ENCODE results near the gene TNIK.

TNIK gene

DNA sequence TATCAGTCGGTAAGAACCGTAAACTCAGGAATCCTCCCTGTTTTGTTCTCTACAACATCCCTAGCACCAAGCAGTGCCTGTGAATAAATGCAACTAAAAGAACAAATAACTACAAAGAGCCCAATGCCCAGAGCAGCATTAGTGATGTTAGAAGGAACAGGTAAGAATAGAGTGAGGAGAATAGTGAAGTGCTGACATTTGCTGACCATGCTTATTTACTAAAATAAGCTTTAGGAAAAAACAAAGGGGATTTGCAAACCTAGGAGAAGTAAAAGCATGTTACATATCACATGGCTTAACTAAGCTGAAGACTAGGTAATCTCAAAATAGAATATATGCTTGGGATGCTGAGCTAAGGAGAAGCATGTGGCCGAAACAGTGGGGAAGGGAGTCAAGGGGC lies 247.6 kb downstream of the TNIK start:
- no peak overlapping the region for H3K9ac ChIP-seq (ENCODE audit: low read length)
- no peaks in the 10 kb centered on the region for H3K4me1 ChIP-seq (ENCODE audit: insufficient read depth, low read length, severe bottlenecking)
- no peaks in the 10 kb centered on the region for H3K36me3 ChIP-seq (ENCODE audit: insufficient read depth, low read length)
- TF ChIP-seq CTCF (IDR thresholded peaks at IDR 0.05; ENCODE audit: low read length) (no peak), EZH2 (IDR thresholded peaks at IDR 0.05; ENCODE audit: borderline replicate concordance, low read length) (no peak)
- H3K4me2 ChIP-seq (ENCODE audit: low read length): no peak overlapping the region
- H3K27me3 ChIP-seq (ENCODE audit: insufficient read depth, low read length): no peaks in the 10 kb centered on the region
- no peaks in the 10 kb centered on the region for H3K9me3 ChIP-seq (ENCODE audit: low read length)
- H3K4me3 ChIP-seq (ENCODE audit: low read depth, low read length, poor library complexity, severe bottlenecking): no peak overlapping the region
- H3K9me2 ChIP-seq (ENCODE audit: low read depth, low read length): no peaks in the 10 kb centered on the region
- H3K27ac ChIP-seq (ENCODE audit: low read depth, low read length, poor library complexity, severe bottlenecking): no peak overlapping the region
- no peaks in the 10 kb centered on the region for H4K20me1 ChIP-seq (ENCODE audit: insufficient read depth, low read length)
- H2AFZ ChIP-seq (ENCODE audit: low read length): no peak overlapping the region
- no peaks in the 10 kb centered on the region for H3K79me2 ChIP-seq (ENCODE audit: insufficient read depth, low read length)
- H3F3A ChIP-seq (ENCODE audit: insufficient read depth, low read length): no peaks in the 10 kb centered on the region

GRCh38 chr3:171206283-171206682 lies 253.9 kb downstream of the TNIK start:
- Histone ChIP-seq H3K4me1 (ENCODE audit: insufficient read depth, low read length, severe bottlenecking) (no peaks in the 10 kb centered on the region), H3K4me2 (ENCODE audit: low read length) (no peak overlapping the region), H3K9ac (ENCODE audit: low read length) (no peak overlapping the region), H3K79me2 (ENCODE audit: insufficient read depth, low read length) (no peaks in the 10 kb centered on the region), H3K27ac (ENCODE audit: low read depth, low read length, poor library complexity, severe bottlenecking) (no peak overlapping the region), H3K9me2 (ENCODE audit: low read depth, low read length) (no peaks in the 10 kb centered on the region), H3K27me3 (ENCODE audit: insufficient read depth, low read length) (no peaks in the 10 kb centered on the region), H3F3A (ENCODE audit: insufficient read depth, low read length) (no peaks in the 10 kb centered on the region), H4K20me1 (ENCODE audit: insufficient read depth, low read length) (no peaks in the 10 kb centered on the region), H3K9me3 (ENCODE audit: low read length) (no peaks in the 10 kb centered on the region), H2AFZ (ENCODE audit: low read length) (no peak overlapping the region), H3K36me3 (ENCODE audit: insufficient read depth, low read length) (no peaks in the 10 kb centered on the region), H3K4me3 (ENCODE audit: low read depth, low read length, poor library complexity, severe bottlenecking) (no peak overlapping the region)
- TF ChIP-seq EZH2 (IDR thresholded peaks at IDR 0.05; ENCODE audit: borderline replicate concordance, low read length) (no peak), CTCF (IDR thresholded peaks at IDR 0.05; ENCODE audit: low read length) (no peak)

DNA sequence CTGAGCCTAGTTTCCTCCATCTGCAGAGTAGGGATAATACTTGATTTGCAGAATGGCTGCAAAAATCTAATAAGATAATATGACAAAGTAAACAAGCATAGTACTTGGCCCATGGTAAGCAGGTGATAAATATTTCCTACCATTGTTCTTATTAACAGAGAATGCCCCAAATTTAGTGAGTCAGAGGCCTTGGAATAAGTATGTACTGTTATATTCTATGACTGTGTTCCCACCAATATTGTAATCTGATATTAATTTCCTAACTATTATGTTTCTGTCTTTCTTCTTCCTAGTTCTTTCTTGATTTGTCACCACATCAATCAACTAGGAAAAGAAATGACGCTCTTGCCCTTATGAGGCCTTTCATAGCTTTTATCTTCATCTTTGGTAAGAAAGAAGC lies 255.3 kb downstream of the TNIK start:
- Histone ChIP-seq H3K27ac (ENCODE audit: low read depth, low read length, poor library complexity, severe bottlenecking) (no peak overlapping the region), H3K9me2 (ENCODE audit: low read depth, low read length) (no peaks in the 10 kb centered on the region), H3K4me3 (ENCODE audit: low read depth, low read length, poor library complexity, severe bottlenecking) (no peak overlapping the region), H3K36me3 (ENCODE audit: insufficient read depth, low read length) (no peaks in the 10 kb centered on the region), H3K79me2 (ENCODE audit: insufficient read depth, low read length) (no peaks in the 10 kb centered on the region), H3K9ac (ENCODE audit: low read length) (no peak overlapping the region), H3F3A (ENCODE audit: insufficient read depth, low read length) (no peaks in the 10 kb centered on the region), H3K4me1 (ENCODE audit: insufficient read depth, low read length, severe bottlenecking) (no peaks in the 10 kb centered on the region), H3K9me3 (ENCODE audit: low read length) (no peaks in the 10 kb centered on the region), H3K4me2 (ENCODE audit: low read length) (no peak overlapping the region), H2AFZ (ENCODE audit: low read length) (no peak overlapping the region), H4K20me1 (ENCODE audit: insufficient read depth, low read length) (no peaks in the 10 kb centered on the region), H3K27me3 (ENCODE audit: insufficient read depth, low read length) (no peaks in the 10 kb centered on the region)
- TF ChIP-seq CTCF (IDR thresholded peaks at IDR 0.05; ENCODE audit: low read length) (no peak), EZH2 (IDR thresholded peaks at IDR 0.05; ENCODE audit: borderline replicate concordance, low read length) (no peak)

Data from OCI-LY1 (cell line).